Neural progenitor cell (in vitro differentiated cells): ENCODE data around the gene PYGO2. TPM values are rescaled to one million over a fixed set of nuclear protein-coding genes. Genes with fewer than 3 reads are reported as not detected.
A peak's percentile ranks its signal among the peaks of the same experiment; 100 is the strongest.

ENCODE experiments used
- DNase-seq: peaks from one replicate; pipeline ENCODE4 v3.0.0-alpha.2; 2016; ENCODE audit warnings: low spot score
- H2AFZ ChIP-seq: fragments of 200-600 bp; sonication (generic); replicated peaks from 2 replicates; pipeline ENCODE4 v1.6.1; 2016; ENCODE audit warnings: antibody characterized with exemption
- H3F3A ChIP-seq: fragments of 200-600 bp; sonication (generic); 2 replicates; pipeline ENCODE4 v1.6.1; 2016; ENCODE audit warnings: antibody characterized with exemption, low read depth
- H3K27ac ChIP-seq: fragments of 200-600 bp; sonication (generic); 2 replicates; pipeline ENCODE4 v1.5.1; 2016; ENCODE audit warnings: mild to moderate bottlenecking
- H3K27me3 ChIP-seq: fragments of 200-600 bp; sonication (generic); 2 replicates; pipeline ENCODE4 v1.6.1; 2016; ENCODE audit warnings: mild to moderate bottlenecking, moderate library complexity
- H3K36me3 ChIP-seq: fragments of 200-600 bp; sonication (generic); 2 replicates; pipeline ENCODE4 v1.5.1; 2016
- H3K4me1 ChIP-seq: fragments of 200-600 bp; sonication (generic); 2 replicates; pipeline ENCODE4 v1.6.1; 2016; ENCODE audit warnings: mixed run types
- H3K4me2 ChIP-seq: fragments of 200-600 bp; sonication (generic); 2 replicates; pipeline ENCODE4 v1.6.1; 2016
- H3K4me3 ChIP-seq: fragments of 200-600 bp; sonication (generic); 2 replicates; pipeline ENCODE4 v1.5.1; 2016
- H3K79me2 ChIP-seq: fragments of 200-600 bp; sonication (generic); 2 replicates; pipeline ENCODE4 v1.6.1; 2016; ENCODE audit warnings: low read depth
- H3K9ac ChIP-seq: fragments of 200-600 bp; sonication (generic); 2 replicates; pipeline ENCODE4 v1.6.1; 2016
- H3K9me3 ChIP-seq: fragments of 200-600 bp; sonication (generic); 2 replicates; pipeline ENCODE4 v1.5.1; 2016; ENCODE audit warnings: low read depth
- H4K20me1 ChIP-seq: fragments of 200-600 bp; sonication (generic); 2 replicates; pipeline ENCODE4 v1.6.1; 2016; ENCODE audit warnings: low read depth
- H3K27ac Mint-ChIP-seq: 3 replicates; pipeline ENCODE4 v1.8.0; 2021; ENCODE audit warnings: mixed read lengths
- H3K27me3 Mint-ChIP-seq: 2 replicates; pipeline ENCODE4 v1.8.0; 2022; ENCODE audit warnings: low read depth, mild to moderate bottlenecking, inconsistent platforms, moderate library complexity, mixed read lengths; ENCODE audit not compliant: insufficient read depth
- H3K36me3 Mint-ChIP-seq: 3 replicates; pipeline ENCODE4 v1.8.0; 2021; ENCODE audit warnings: mixed read lengths
- H3K4me1 Mint-ChIP-seq: 3 replicates; pipeline ENCODE4 v1.8.0; 2021; ENCODE audit warnings: mixed read lengths
- H3K4me3 Mint-ChIP-seq: 3 replicates; pipeline ENCODE4 v1.8.0; 2021; ENCODE audit warnings: mild to moderate bottlenecking, moderate library complexity, mixed read lengths
- H3K9me3 Mint-ChIP-seq: 3 replicates; pipeline ENCODE4 v1.8.0; 2020; ENCODE audit warnings: mixed read lengths
- EZH2 ChIP-seq: fragments of 200-600 bp; sonication (generic); IDR thresholded peaks from 2 replicates; pipeline ENCODE4 v1.6.1; 2017; ENCODE audit warnings: antibody characterized with exemption, mild to moderate bottlenecking, moderate library complexity
- EZH2phosphoT487 ChIP-seq: fragments of 200-600 bp; sonication (generic); IDR thresholded peaks from 2 replicates; pipeline ENCODE4 v1.6.1; 2017; ENCODE audit warnings: antibody characterized with exemption
- total RNA-seq: library from RNA; depleted of rRNA; stranded (reverse); fragments of >200 nt; gene quantifications from 2 replicates; pipeline ENCODE4 v1.2.3, GENCODE V29; 2015; ENCODE audit warnings: low replicate concordance
- TF ChIP-seq, protein P1 (sequence below): fragments of 200-600 bp; sonication (generic); IDR thresholded peaks from 2 replicates; pipeline ENCODE4 v1.5.1; 2017; ENCODE audit warnings: antibody characterized with exemption, mild to moderate bottlenecking

The PYGO2 gene
- total RNA-seq, 1 donor from 2014 or later = 32.1 TPM

DNA sequence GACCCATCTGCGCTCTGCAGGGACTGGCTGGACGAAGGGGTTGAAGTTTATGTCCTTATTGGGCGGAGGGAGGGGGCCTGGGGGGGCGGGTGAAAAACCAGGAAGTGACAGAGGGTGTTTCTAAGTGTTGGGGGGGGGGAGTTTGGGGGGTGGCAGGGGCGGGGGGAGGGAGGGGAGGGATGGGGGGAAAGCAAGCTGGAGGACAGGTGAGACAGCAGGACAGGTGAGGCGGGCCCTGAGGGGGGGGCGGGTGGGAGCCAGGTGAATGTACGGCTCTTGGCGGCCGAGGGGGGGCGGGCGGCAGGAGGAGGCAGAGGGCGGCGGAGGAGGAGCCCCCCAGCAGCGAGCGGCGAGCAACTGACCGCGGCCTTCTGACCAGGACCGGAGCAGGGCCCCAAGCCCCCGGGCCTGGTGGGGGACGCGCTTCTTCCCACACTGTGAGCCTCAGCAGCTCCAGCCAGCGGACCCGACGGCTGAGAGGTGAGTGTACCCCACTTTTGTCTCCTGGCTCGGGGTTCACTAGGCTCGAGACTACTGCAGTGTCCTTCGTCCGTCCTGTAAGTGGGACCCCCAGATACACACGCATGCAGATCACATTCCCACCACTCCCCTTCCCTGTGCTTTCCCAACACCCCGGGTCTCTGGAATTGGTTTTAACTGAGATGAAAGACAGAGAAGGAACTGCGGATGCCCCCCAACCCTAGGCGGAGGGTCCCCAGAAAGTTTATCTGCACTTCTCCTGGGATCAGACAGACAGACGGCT is 41.1 kb upstream of the PYGO2 start, which contains the start of gene ZBTB7B:
Gene ZBTB7B, plus strand, starts transcription at position 339 of the 763 bp plus-strand sequence. CDS start 11,859 bp downstream, outside the sequence.
- H4K20me1 ChIP-seq = no peaks in the 10 kb centered on the region
- no peak for TF ChIP-seq EZH2
- TF ChIP-seq EZH2phosphoT487 = no peak
- TF ChIP-seq, protein P1, sequence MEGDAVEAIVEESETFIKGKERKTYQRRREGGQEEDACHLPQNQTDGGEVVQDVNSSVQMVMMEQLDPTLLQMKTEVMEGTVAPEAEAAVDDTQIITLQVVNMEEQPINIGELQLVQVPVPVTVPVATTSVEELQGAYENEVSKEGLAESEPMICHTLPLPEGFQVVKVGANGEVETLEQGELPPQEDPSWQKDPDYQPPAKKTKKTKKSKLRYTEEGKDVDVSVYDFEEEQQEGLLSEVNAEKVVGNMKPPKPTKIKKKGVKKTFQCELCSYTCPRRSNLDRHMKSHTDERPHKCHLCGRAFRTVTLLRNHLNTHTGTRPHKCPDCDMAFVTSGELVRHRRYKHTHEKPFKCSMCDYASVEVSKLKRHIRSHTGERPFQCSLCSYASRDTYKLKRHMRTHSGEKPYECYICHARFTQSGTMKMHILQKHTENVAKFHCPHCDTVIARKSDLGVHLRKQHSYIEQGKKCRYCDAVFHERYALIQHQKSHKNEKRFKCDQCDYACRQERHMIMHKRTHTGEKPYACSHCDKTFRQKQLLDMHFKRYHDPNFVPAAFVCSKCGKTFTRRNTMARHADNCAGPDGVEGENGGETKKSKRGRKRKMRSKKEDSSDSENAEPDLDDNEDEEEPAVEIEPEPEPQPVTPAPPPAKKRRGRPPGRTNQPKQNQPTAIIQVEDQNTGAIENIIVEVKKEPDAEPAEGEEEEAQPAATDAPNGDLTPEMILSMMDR = no peak
- Mint-ChIP-seq H3K27me3 (peaks cover 3% of the 10 kb centered on the region), H3K4me3 (peak within 1 kb of the TSS; percentile 95), H3K9me3 (peaks cover 2% of the 10 kb centered on the region), H3K36me3 (no peaks in the 10 kb centered on the region), H3K27ac (peak within 1 kb of the TSS; percentile 87), H3K4me1 (peaks cover 25% of the 10 kb centered on the region)
- H3K9me3 ChIP-seq = no peaks in the 10 kb centered on the region
- H3K27ac ChIP-seq = no peak within 1 kb of the TSS
- H3K79me2 ChIP-seq = peaks cover 38% of the 10 kb centered on the region
- H3K36me3 ChIP-seq = no peaks in the 10 kb centered on the region
- H3K4me2 ChIP-seq = peak within 1 kb of the TSS; percentile 98
- no peaks in the 10 kb centered on the region for H3K27me3 ChIP-seq
- peaks cover 20% of the 10 kb centered on the region for H3K4me1 ChIP-seq
- H2AFZ ChIP-seq = no peak within 1 kb of the TSS
- peaks cover 43% of the 10 kb centered on the region for H3F3A ChIP-seq
- no peak within 1 kb of the TSS for H3K9ac ChIP-seq
- peak within 1 kb of the TSS; percentile 72 for H3K4me3 ChIP-seq
- peak; percentile 59 for DNase-seq

DNA sequence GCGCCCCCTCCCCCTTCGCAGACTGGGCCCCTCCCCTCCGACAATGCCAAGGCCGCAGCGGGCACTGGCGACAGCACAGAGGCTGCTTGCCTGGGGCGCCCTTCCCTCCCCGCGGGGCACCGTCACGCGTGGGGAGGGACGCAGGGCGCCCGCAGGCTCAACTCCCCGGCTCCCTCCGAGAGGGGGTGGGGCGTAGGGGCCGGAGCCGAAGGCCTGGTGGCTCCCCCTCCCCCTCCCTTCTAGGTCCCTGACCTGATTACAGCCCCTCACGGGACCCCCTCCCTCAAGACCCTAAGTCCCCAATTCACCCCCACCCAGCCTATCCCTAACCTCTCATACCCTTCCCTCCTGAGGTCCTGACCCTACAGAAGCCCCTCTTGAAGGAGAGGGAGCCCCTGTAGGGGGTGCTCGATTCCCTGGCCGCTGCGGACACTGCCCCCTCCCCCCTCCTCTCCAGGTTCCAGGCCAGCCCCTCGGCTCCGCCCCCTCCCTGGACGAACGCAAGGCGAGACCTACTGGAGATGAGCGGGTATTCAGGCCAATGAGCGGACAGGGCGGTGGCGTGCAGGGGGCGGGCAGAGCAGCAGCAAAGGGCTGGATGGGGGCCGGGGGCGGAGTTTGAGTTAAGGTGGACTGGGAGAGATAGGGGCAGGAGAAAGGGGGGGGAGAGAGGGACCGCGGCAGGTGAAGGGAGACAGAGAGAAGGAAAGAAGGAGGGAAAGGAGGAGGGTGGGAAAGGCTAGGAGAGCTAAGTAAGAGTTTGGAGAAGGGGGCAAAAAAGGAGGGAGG is 40.3 kb upstream of the PYGO2 start:
- Mint-ChIP-seq H3K9me3 (peaks cover 2% of the 10 kb centered on the region), H3K27ac (no peak overlapping the region), H3K4me1 (peaks cover 28% of the 10 kb centered on the region), H3K27me3 (peaks cover 3% of the 10 kb centered on the region), H3K4me3 (peak overlapping the region; percentile 89), H3K36me3 (no peaks in the 10 kb centered on the region)
- DNase-seq = peak; percentile 99
- Histone ChIP-seq H3F3A (peaks cover 43% of the 10 kb centered on the region), H3K4me2 (peak overlapping the region; percentile 98), H3K4me1 (peaks cover 20% of the 10 kb centered on the region), H3K9ac (no peak overlapping the region), H4K20me1 (no peaks in the 10 kb centered on the region), H3K36me3 (no peaks in the 10 kb centered on the region), H3K9me3 (no peaks in the 10 kb centered on the region), H3K4me3 (peak overlapping the region; percentile 72), H3K27ac (no peak overlapping the region), H3K27me3 (no peaks in the 10 kb centered on the region), H3K79me2 (peaks cover 35% of the 10 kb centered on the region), H2AFZ (no peak overlapping the region)
- TF ChIP-seq, protein P1 = peak; percentile 65
- TF ChIP-seq EZH2phosphoT487 = no peak

DNA sequence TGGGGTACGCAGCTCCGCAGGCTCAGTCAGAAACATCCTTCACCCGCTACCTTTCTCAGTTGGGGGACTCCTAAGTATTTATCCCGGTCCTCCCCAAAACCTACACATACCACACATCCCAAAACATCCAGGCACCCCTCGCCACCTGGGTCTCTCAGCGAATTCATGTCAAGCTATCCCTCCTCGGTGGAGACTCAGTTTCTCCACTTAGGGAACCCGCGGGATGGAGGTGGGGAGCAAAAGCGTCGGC is 39.8 kb upstream of the PYGO2 start:
- Histone ChIP-seq H3K27me3 (no peaks in the 10 kb centered on the region), H3K36me3 (no peaks in the 10 kb centered on the region), H3K4me2 (peak overlapping the region; percentile 82), H3K9me3 (no peaks in the 10 kb centered on the region), H4K20me1 (no peaks in the 10 kb centered on the region), H3F3A (peaks cover 43% of the 10 kb centered on the region), H2AFZ (no peak overlapping the region), H3K27ac (no peak overlapping the region), H3K9ac (no peak overlapping the region), H3K4me1 (peaks cover 20% of the 10 kb centered on the region), H3K79me2 (peaks cover 30% of the 10 kb centered on the region), H3K4me3 (peak overlapping the region; percentile 72)
- DNase-seq = no peak
- TF ChIP-seq, protein P1 = no peak
- TF ChIP-seq EZH2 (no peak), EZH2phosphoT487 (no peak)
- Mint-ChIP-seq H3K27me3 (peaks cover 3% of the 10 kb centered on the region), H3K4me1 (peaks cover 28% of the 10 kb centered on the region), H3K36me3 (no peaks in the 10 kb centered on the region), H3K27ac (peak overlapping the region; percentile 60), H3K9me3 (peaks cover 2% of the 10 kb centered on the region), H3K4me3 (peak overlapping the region; percentile 89)
